GM21423 (cell line): Measurements from ENCODE around the gene MAB21L2.
"Not testable (repeated sequence)": the region's sequence is repeated elsewhere in the genome, so short reads cannot be mapped to it uniquely, and the experiment has no call there.

ENCODE experiments used
- ATAC-seq: cut with Tn5 transposase; IDR thresholded peaks from one replicate; pipeline ENCODE4 v1.9.1; 2021; ENCODE audit warnings: mild to moderate bottlenecking, moderate library complexity; ENCODE audit not compliant: unreplicated experiment

Gene MAB21L2

GRCh38 chr4:150582146-150582872 lies at the start of gene MAB21L2:
TSS of gene MAB21L2 (plus strand) at chr4:150582151. CDS start at chr4:150583030, 879 bp downstream.
- no peak for ATAC-seq

GRCh38 chr4:150533673-150534072 lies 48.3 kb upstream of the MAB21L2 start:
- no peak for ATAC-seq

GRCh38 chr4:150534818-150535217 lies 47.1 kb upstream of the MAB21L2 start:
- no peak for ATAC-seq

GRCh38 chr4:150537911-150538310 lies 44.0 kb upstream of the MAB21L2 start:
- not testable (repeated sequence) for ATAC-seq

GRCh38 chr4:150540536-150540935 lies 41.4 kb upstream of the MAB21L2 start:
- ATAC-seq = no peak

- ATAC-seq = no peak
Observed at GRCh38 chr4:150540959-150541360, 41.0 kb upstream of the MAB21L2 start.

GRCh38 chr4:150541681-150542080 lies 40.3 kb upstream of the MAB21L2 start:
- no peak for ATAC-seq

GRCh38 chr4:150543042-150543441 lies 38.9 kb upstream of the MAB21L2 start:
- ATAC-seq = no peak

- ATAC-seq = no peak
Observed at GRCh38 chr4:150546286-150546685, 35.7 kb upstream of the MAB21L2 start.

- no peak for ATAC-seq
Observed at GRCh38 chr4:150547154-150547838, 34.7 kb upstream of the MAB21L2 start.

- not testable (repeated sequence) for ATAC-seq
Observed at GRCh38 chr4:150557811-150558210, 24.1 kb upstream of the MAB21L2 start.

- ATAC-seq = no peak
Observed at GRCh38 chr4:150561143-150561737, 20.7 kb upstream of the MAB21L2 start.

GRCh38 chr4:150562250-150562649 lies 19.7 kb upstream of the MAB21L2 start:
- ATAC-seq = no peak

- ATAC-seq = no peak
Observed at GRCh38 chr4:150562751-150563150, 19.2 kb upstream of the MAB21L2 start.

GRCh38 chr4:150564967-150565366 lies 17.0 kb upstream of the MAB21L2 start:
- ATAC-seq = not testable (repeated sequence)

- ATAC-seq = no peak
Observed at GRCh38 chr4:150567070-150567469, 14.9 kb upstream of the MAB21L2 start.

- ATAC-seq = no peak
Observed at GRCh38 chr4:150569384-150569987, 12.5 kb upstream of the MAB21L2 start.

GRCh38 chr4:150569998-150570535 lies 11.9 kb upstream of the MAB21L2 start:
- ATAC-seq = no peak

GRCh38 chr4:150570862-150571261 lies 11.1 kb upstream of the MAB21L2 start:
- ATAC-seq = no peak

- no peak for ATAC-seq
Observed at GRCh38 chr4:150572704-150573504, 9.0 kb upstream of the MAB21L2 start.
